T47D (cell line): ENCODE measurements around the gene RASAL1.

ENCODE experiments used
- DNase-seq, 2 experiments: peaks; one replicate each; pipeline versions ENCODE4 v3.0.0 to v3.0.0-alpha.2; 2011 to 2012; ENCODE audit warnings: low read depth in 1 of 2, low spot score in 1 of 2
- JUND ChIP-seq: IDR thresholded peaks from 2 replicates; pipeline ENCODE4 v1.6.1; 2012; ENCODE audit warnings: low read depth
- in situ Hi-C: cut with HindIII; loops from 2 replicates; pipeline ENCODE4 v1.10.0; 2016; ENCODE audit warnings: low sequenced_read_pairs, low pct_unique_long_range_greater_than_20kb

Gene RASAL1

GRCh38 chr12:113055594-113056380, 79.8 kb downstream of the RASAL1 start:
- in situ Hi-C loops = no loop called here
- TF ChIP-seq JUND = no peak
- no peak for DNase-seq

DNA sequence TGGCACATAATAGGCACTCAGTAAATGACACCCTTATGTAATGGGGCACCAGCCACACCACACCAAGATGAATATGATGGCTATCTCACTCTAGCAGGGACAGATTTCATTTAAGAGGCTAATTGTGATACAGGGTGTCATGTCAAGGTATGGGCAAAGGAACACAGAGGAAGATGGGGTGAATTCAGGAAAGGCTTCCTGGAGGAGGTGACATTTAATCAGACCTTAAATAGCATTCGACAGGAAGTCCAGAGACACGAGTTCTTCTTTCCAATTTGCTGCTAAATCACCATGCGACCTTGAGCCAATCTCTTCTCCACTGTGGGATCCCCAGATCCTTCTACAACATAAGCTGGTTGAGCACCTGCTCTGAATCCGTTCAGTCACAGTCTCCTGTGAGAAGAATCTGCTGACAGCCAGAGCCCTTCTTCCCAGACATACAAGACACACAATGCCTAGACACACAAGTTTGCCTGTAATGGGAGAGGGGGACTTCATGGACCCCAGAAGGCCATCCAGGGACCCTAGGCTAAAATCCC, 80.5 kb downstream of the RASAL1 start:
- in situ Hi-C loops = no loop called here
- no peak for TF ChIP-seq JUND
- DNase-seq = no peak

- TF ChIP-seq JUND = no peak
- in situ Hi-C loops = no loop called here
- DNase-seq = no peak
Observed at GRCh38 chr12:113052326-113052725, 83.2 kb downstream of the RASAL1 start.

DNA sequence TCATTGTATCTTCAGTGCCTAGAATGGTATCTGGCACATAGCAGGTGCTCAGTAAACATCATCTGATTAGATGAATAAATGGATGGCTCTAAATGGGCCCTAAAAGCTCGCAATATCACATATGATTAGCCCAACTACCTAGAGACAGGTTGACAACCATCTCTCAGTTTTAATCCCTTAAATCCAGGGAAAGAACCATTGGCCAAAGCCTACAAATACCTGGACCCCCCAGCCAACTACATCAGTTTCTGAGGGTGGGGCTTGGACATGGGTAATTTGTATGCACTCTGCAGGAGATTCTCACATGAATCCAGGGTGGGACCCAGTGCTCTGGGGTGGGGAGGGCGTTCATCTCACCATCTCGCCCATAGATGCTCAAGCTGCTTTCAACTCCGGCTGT, 83.8 kb downstream of the RASAL1 start:
- TF ChIP-seq JUND = no peak
- in situ Hi-C loops = no loop called here
- DNase-seq = no peak

GRCh38 chr12:113050795-113051194, 84.8 kb downstream of the RASAL1 start:
- TF ChIP-seq JUND = no peak
- no peak for DNase-seq
- in situ Hi-C loops = no loop called here

- TF ChIP-seq JUND = no peak
- in situ Hi-C loops = no loop called here
- peak in 1 of 2 experiments; percentile 57 for DNase-seq
Observed at GRCh38 chr12:113049976-113050742, 85.4 kb downstream of the RASAL1 start.
